Hepatocyte (in vitro differentiated cells): ENCODE data around the gene SIRT7.

Experiments used
- CTCF ChIP-seq: fragments of 200-600 bp; sonication (generic); IDR thresholded peaks from 2 replicates; pipeline ENCODE4 v1.5.1; 2016; ENCODE audit warnings: antibody characterized with exemption, mild to moderate bottlenecking; ENCODE audit not compliant: poor library complexity
- EZH2 ChIP-seq: fragments of 200-600 bp; sonication (generic); IDR thresholded peaks from 2 replicates; pipeline ENCODE4 v1.6.1; 2016; ENCODE audit warnings: antibody characterized with exemption, mild to moderate bottlenecking, borderline replicate concordance

- TF ChIP-seq CTCF (no peak), EZH2 (no peak)
Measured at GRCh38 chr17:81867170-81867990, 50.6 kb downstream of the SIRT7 start.
